HG03045 (cell line): ENCODE results near the gene NUDT9.
"Not testable (repeated sequence)": the region's sequence is repeated elsewhere in the genome, so short reads cannot be mapped to it uniquely, and the experiment has no call there.

Experiments
- ATAC-seq: cut with Tn5 transposase; IDR thresholded peaks from one replicate; pipeline ENCODE4 v1.9.1; 2021; ENCODE audit warnings: mild to moderate bottlenecking, moderate library complexity; ENCODE audit not compliant: unreplicated experiment

NUDT9 gene

GRCh38 chr4:87406902-87407301, 15.5 kb upstream of the NUDT9 start:
- not testable (repeated sequence) for ATAC-seq

DNA sequence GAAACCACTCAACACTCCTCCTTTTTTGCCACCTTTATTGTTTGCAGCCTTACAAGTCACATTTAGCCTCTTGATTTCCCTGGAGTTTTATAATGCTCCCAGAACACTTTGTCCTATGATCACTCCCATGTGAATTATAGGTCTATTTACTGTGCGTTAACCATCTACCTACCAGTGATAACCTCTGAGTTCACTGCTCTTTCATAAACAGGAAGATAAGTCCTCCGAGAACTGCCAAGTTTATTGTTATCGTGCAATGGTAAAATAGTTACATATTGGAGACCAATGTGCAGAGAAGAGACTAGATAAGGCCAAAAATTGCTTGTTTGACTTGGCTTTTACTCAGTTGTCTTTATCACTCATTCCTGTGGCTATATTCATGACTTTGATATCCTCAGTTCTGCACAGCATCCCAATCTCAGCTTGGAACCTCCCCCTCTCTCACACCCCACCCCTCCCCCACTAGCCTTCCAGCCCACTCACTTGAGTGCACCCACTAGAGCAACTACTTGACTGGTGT, 12.9 kb upstream of the NUDT9 start:
- ATAC-seq, result no peak

GRCh38 chr4:87410157-87410556, 12.2 kb upstream of the NUDT9 start:
- ATAC-seq, result no peak

DNA sequence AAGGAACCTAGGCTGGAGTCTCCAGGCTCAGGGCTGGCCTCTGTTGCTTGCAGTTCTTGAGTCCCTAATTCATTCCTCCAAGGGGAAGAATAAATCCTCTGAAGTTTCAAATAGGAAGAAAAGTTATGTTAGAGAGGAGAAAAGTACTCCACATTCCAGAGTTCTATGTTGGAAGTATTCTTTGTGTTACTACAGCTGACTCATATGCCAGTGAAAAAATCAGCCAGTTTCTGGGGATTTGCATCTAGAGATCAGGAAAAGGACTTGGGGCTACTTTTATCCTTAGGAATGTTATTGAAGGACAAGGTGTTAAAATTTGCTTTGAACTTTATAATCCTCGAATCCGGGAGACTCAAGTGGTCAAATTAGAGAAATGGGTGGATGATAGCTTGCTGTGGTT, 11.7 kb upstream of the NUDT9 start:
- no peak for ATAC-seq

- ATAC-seq, result no peak
Observed at GRCh38 chr4:87414816-87415215, 7.6 kb upstream of the NUDT9 start.

DNA sequence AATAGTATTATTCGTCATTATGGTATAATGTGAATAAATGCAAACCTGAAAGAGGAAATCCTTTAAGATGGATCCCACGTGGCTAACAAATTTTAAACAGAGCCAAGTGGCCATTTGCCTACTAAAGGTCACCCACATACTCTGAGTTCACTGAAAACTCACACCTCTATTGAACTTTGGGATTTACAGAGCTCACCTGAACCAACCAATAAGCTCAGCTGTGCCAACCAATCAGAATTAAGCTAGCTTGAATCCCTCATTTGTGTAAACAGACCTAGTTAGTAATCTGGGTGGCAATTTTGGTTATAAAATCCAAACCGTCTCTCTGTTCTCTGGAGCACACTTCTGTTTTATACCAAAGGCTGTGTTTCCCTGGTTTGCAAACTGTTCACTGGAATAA, 5.4 kb upstream of the NUDT9 start:
- no peak for ATAC-seq

DNA sequence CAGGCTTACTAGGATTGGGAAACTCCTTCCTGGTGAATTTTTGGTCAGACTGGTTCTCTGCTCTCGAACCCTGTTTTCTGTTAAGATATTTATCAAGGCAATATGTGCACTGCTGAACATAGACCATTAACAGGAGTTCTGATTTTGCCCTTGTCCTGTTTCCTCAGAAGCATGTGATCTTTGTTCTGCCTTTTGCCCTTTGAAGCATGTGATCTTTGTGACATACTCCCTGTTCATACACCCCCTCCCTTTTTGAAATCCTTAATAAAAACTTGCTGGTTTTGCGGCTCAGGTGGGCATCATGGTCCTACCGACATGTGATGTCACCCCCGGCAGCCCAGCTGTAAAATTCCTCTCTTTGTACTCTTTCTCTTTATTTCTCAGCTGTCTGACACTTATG, 4.0 kb upstream of the NUDT9 start:
- ATAC-seq, result not testable (repeated sequence)

- no peak for ATAC-seq
Observed at GRCh38 chr4:87419578-87420249, 2.7 kb upstream of the NUDT9 start.

GRCh38 chr4:87420276-87420830, 2.0 kb upstream of the NUDT9 start:
- no peak for ATAC-seq

GRCh38 chr4:87423317-87424098, 1.1 kb downstream of the NUDT9 start:
- no peak for ATAC-seq

DNA sequence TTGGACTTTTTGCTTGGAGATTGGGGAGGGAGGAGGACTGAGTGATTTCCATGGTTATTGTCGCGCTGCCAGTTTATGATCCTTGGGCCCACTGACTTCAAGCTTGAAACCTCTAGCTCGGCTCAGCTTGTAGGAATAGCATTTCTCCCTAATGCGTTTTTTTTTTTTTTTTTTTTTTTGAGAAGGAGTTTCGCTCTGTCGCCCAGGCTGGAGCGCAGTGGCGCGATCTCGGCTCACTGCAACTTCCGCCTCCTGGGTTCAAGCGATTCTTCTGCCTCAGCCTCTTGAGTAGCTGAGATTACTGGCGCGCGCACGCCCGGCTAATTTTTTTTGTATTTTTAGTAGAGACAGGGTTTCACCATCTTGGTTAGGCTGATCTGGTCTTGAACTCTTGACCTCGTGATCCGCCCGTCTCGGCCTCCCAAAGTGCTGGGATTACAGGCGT, 1.7 kb downstream of the NUDT9 start:
- not testable (repeated sequence) for ATAC-seq

DNA sequence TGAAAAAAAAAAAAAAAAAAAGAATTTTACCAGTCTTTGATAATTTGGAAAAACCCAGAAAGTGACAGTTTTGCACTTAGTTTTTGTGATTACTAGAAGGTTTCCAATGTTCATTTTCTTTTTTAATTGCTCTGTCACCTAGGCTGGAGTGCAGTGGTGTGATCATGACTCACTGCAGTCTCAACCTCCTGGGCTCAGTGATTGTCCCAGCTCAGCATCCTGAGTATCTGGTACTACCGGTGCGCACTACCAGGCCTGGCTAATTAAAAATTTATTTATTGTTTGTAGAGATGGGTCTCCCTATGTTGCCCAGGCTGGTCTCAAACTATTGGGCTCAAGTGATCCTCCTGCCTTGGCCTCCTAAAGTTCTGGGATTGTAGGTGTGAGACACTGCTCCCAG, 3.3 kb downstream of the NUDT9 start:
- ATAC-seq, result no peak

GRCh38 chr4:87426865-87427517, 4.6 kb downstream of the NUDT9 start:
- ATAC-seq, result no peak

DNA sequence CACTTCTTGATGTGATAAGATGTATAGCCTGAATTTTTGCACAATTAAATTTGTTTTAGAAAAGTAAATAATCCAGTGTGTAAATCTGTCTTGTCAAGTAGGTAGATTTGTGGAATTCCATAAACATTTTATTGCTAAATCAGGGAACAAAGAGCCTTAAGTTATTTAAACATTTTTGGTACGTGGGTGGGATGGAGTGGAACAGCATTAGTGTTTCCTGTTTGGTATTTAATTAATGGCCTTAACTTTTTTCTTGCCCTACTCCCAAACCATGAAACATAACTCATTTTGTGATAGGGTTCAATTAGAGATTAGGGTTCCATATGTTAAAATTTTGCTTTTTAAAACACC, 5.1 kb downstream of the NUDT9 start:
- ATAC-seq, result no peak

DNA sequence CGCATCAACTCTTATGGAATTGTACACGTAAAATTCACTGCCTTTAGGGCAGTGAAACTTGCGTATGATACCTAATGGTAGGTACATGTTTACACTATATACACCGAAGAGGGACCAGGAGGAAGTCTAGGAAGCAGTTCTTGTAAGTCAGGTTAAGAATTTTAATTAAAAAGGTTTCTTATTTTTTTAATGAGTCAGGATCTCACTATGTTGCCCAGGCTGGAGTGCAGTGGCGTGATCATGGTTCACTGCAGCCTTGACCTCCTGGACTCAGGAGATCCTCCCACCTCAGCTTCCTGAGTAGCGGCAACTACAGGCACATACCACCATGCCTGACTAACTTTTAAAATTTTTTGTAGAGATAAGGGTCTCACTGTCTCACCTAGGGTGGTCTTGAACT, 6.6 kb downstream of the NUDT9 start:
- no peak for ATAC-seq

DNA sequence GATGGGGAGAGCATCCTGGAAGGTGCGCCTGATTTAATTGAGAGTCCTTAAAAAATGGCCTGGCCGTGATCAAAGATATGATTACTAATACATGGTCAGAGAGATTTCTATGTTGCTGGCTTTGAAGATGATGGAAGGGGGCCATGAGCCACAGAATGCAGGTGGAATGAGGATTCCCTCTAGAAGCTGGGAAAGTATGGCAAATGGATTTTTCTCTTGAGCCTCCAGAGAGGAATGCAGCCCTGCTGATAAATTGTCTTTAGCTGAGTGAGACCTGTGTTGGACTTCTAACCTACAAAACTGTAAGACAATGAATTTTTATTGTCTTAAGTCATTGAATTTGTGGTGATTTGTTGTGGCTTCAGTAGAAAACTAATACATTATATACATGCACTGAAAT, 7.7 kb downstream of the NUDT9 start:
- no peak for ATAC-seq

DNA sequence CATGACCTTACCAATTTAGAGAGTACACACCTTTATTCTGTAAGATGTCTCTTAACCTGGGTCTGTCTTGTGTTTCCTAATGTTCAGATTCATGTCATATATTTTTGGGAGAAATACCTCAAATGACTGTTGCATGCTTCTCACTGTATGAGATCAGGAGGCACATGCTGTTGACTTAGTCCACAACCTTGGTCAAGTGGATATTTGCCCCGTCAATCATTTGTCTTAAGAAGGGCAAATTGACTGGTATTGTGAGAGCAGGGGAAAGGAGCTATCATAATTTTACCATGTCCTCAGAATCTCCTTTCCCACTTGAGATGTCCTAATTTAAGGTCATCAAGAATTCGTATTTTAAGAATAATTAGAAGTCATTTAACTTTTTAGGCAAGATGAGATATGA, 11.0 kb downstream of the NUDT9 start:
- ATAC-seq, result no peak

DNA sequence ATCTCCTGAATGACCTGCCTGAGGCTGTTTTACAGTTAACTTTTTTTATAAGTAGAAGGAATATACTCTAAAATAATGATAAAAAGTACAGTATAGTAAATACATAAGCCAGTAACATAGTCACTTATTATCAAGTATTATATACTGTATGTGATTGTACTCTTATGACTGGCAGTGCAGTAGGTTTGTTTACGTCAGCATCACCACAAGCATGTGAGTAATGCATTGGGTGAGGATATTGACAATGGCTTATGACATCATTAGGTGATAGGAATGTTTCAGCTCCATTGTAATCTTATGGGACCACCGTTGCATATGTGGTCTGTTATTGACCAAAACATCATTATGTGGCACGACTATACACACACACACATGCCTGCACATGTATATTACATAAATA, 20.5 kb downstream of the NUDT9 start:
- no peak for ATAC-seq

DNA sequence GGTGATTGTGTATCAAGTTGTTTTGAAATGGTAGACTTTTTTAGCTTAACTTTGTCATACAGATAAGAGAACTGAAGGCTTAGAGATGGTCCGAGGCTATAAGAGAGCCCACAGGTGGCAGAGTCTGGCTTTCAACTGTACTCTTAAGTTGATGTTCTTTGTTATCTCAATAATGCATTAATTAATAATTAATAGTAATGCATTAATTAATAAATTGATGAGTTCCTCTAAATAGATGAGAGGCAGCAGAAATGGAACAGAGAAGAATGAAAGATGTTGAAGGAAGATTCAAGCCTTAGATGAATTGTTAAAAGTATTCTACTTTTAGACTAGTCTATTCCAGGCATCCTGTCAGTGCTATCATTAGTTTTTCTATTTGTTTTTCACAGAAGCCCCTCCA, 22.4 kb downstream of the NUDT9 start:
- no peak for ATAC-seq

GRCh38 chr4:87445964-87446363, 23.6 kb downstream of the NUDT9 start:
- no peak for ATAC-seq

DNA sequence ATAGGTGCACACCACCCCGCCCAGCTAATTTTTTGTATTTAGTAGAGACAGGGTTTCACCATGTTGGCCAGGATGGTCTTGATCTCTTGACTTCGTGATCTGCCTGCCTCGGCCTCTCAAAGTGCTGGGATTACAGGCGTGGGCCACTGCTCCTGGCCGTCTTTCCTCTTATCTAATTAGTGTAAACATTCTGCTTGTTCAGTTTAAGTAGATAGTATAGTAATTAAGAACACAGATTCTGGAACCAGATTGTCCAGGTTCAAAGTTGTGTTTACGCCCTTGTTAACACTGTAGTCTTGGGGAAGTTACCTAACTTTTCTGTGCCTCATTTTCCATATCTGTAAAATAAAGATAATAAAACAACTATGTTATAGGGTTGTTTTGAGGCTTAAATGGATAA, 24.0 kb downstream of the NUDT9 start:
- ATAC-seq, result not testable (repeated sequence)

GRCh38 chr4:87451537-87451936, 29.2 kb downstream of the NUDT9 start:
- no peak for ATAC-seq
